PFSK-1 (cell line): ENCODE measurements around the gene SAMHD1.

Experiments used
- FOXP2 ChIP-seq: optimal IDR thresholded peaks from 2 replicates; pipeline ENCODE3; 2011; ENCODE audit warnings: borderline replicate concordance, control low read depth, inconsistent platforms; ENCODE audit not compliant: insufficient read depth; ENCODE audit errors: extremely low read length, extremely low read depth
- POLR2AphosphoS5 ChIP-seq: IDR thresholded peaks from 2 replicates; pipeline ENCODE4 v1.6.1; 2012; ENCODE audit warnings: low read depth, mild to moderate bottlenecking, control low read depth, low read length, moderate library complexity
- REST ChIP-seq, 2 experiments: IDR thresholded peaks; 2 replicates each; pipeline versions ENCODE4 v1.6.1 to v1.8.0; 2011 to 2012; ENCODE audit warnings: low read depth in 2 of 2, low read length in 2 of 2, control low read depth in 1 of 2, inconsistent platforms in 1 of 2, mild to moderate bottlenecking in 1 of 2, moderate library complexity in 1 of 2; ENCODE audit not compliant: insufficient read depth in 1 of 2
- SIN3A ChIP-seq: IDR thresholded peaks from 2 replicates; pipeline ENCODE4 v1.6.1; 2012; ENCODE audit warnings: mild to moderate bottlenecking, low read length, moderate library complexity, borderline replicate concordance; ENCODE audit not compliant: insufficient read depth
- TAF1 ChIP-seq: IDR thresholded peaks from 2 replicates; pipeline ENCODE4 v1.6.1; 2012; ENCODE audit warnings: low read length, control low read depth, borderline replicate concordance; ENCODE audit not compliant: insufficient read depth

GRCh38 chr20:36959242-36959641 lies 7.7 kb upstream of the SAMHD1 start:
- TF ChIP-seq TAF1: no peak
- no peak for TF ChIP-seq POLR2AphosphoS5
- no peak for TF ChIP-seq REST (IDR thresholded peaks at IDR 0.05; ENCODE audit: insufficient read depth in 1 of 2, low read depth in 2 of 2, low read length in 2 of 2)
- no peak for TF ChIP-seq SIN3A
- no peak for TF ChIP-seq FOXP2
